Ascending aorta (tissue), 2 donors: ENCODE measurements around the gene NUTF2. TPM values are rescaled to one million over a fixed set of nuclear protein-coding genes. Genes with fewer than 3 reads are reported as not detected.

Experiments
- DNase-seq, 2 donors: peaks; one replicate each; pipeline ENCODE4 v3.0.0-alpha.2; 2019; ENCODE audit warnings: low spot score in 2 of 2
- H3K27ac ChIP-seq, 2 donors: fragments of 200-600 bp; sonication (generic); one replicate each; pipeline ENCODE4 v1.5.1; 2016 to 2017; ENCODE audit warnings: mild to moderate bottlenecking in 1 of 2
- H3K27me3 ChIP-seq: fragments of 200-600 bp; sonication (generic); one replicate; pipeline ENCODE4 v1.5.1; 2017
- H3K36me3 ChIP-seq, 2 donors: fragments of 200-600 bp; sonication (generic); one replicate each; pipeline ENCODE4 v1.5.1; 2016
- H3K4me1 ChIP-seq, 2 donors: fragments of 200-600 bp; sonication (generic); one replicate each; pipeline ENCODE4 v1.5.1; 2016 to 2017; ENCODE audit warnings: mild to moderate bottlenecking in 1 of 2
- H3K4me3 ChIP-seq, 2 donors: fragments of 200-600 bp; sonication (generic); one replicate each; pipeline ENCODE4 v1.5.1; 2016 to 2017; ENCODE audit warnings: mild to moderate bottlenecking in 1 of 2
- H3K9me3 ChIP-seq, 2 donors: fragments of 200-600 bp; sonication (generic); one replicate each; pipeline ENCODE4 v1.5.1; 2016
- CTCF ChIP-seq, 3 experiments: fragments of 200-600 bp in 2 of 3; fragments of 450-650 bp in 1 of 3; sonication (generic) in 2 of 3; IDR thresholded peaks; one replicate each; pipeline ENCODE4 v1.5.1; 2016 to 2019; ENCODE audit warnings: antibody characterized with exemption in 3 of 3, mild to moderate bottlenecking in 1 of 3, moderate library complexity in 1 of 3
- intact Hi-C: fragments of 100-400 bp; cut with DNase I; formaldehyde crosslinking; loops from one replicate; pipeline ENCODE4 v1.15.1; 2023
- total RNA-seq: library from RNA; depleted of rRNA; stranded (reverse); fragments of >200 nt; gene quantifications from one replicate; pipeline ENCODE4 v1.1.0, GENCODE V29; 2016

NUTF2 gene
- total RNA-seq, 1 donor from 2014 or later: 156 TPM

DNA sequence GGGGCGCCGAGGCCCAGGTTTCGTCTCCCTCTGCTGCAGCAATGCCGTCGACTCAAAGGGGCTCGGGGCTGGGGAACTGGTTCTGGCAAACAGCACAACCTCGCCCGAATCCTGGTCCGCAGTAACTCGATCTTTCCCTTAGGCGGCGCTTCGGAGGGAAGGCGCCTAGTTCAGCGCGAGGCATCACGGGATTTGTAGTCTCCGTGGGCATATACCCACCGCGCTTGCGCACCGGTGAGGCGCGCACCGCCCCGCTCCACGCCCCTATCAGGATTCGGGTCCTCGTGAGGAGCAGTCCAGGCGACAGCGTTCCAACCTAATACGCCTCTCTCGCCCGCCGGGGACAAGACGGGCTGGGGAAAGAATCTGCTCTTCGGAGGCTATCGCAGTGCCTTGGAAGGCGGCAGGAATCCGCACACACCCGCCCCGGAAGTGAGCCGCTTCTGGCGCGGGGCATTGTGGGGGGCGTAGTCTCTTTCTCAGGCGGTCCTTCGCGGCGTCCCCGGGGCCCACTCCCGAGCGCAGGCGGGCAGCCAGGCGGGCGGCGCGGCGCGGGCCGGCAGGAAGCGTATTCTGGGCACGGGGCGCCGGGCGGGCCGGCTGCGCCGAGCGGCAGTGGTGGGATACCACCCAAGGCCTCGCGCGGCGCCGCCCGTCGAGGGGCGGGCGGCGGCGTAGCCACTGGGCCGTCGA, 4.8 kb upstream of the NUTF2 start, which contains the start of gene THAP11:
Gene THAP11 (plus strand): TSS at position 505 of the 693 bp plus-strand sequence. CDS start 235 bp downstream, outside the sequence.
- H3K4me3 ChIP-seq: peak within 1 kb of the TSS; percentile 86 to 96
- intact Hi-C loops: loop anchor here (1.0 to 10.0 kb wide), 4 partner anchors 21 to 1493 kb away; partner anchors contain the start of genes COG8, FHOD1, NIP7 and PDF

DNA sequence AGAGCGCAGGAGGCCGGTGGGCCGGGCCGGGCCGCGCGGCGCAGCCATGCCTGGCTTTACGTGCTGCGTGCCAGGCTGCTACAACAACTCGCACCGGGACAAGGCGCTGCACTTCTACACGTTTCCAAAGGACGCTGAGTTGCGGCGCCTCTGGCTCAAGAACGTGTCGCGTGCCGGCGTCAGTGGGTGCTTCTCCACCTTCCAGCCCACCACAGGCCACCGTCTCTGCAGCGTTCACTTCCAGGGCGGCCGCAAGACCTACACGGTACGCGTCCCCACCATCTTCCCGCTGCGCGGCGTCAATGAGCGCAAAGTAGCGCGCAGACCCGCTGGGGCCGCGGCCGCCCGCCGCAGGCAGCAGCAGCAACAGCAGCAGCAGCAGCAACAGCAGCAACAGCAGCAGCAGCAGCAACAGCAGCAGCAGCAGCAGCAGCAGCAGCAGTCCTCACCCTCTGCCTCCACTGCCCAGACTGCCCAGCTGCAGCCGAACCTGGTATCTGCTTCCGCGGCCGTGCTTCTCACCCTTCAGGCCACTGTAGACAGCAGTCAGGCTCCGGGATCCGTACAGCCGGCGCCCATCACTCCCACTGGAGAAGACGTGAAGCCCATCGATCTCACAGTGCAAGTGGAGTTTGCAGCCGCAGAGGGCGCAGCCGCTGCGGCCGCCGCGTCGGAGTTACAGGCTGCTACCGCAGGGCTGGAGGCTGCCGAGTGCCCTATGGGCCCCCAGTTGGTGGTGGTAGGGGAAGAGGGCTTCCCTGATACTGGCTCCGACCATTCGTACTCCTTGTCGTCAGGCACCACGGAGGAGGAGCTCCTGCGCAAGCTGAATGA, 4.0 kb upstream of the NUTF2 start:
- intact Hi-C loops: loop anchor here (1.0 to 10.0 kb wide), 4 partner anchors 21 to 1492 kb away; partner anchors contain the start of genes COG8, FHOD1, NIP7 and PDF
- peak in 2 of 3 experiments; percentile 4 to 40 for TF ChIP-seq CTCF (IDR thresholded peaks at IDR 0.05)
- H3K9me3 ChIP-seq: no peaks in the 10 kb centered on the region

More for the DNA sequence above, 4.8 kb upstream of the NUTF2 start, which contains the start of gene THAP11:
- peaks cover 30 to 31% of the 10 kb centered on the region in 2 donors for H3K4me1 ChIP-seq
- no peaks in the 10 kb centered on the region for H3K36me3 ChIP-seq
- H3K27ac ChIP-seq: peak within 1 kb of the TSS; percentile 98 to 100
- peak; percentile 88 to 94 (median 93) for TF ChIP-seq CTCF (IDR thresholded peaks at IDR 0.05)
- no peaks in the 10 kb centered on the region for H3K27me3 ChIP-seq
- no peaks in the 10 kb centered on the region for H3K9me3 ChIP-seq
- DNase-seq: peak; percentile 67 to 97

GRCh38 chr16:67843343-67843765, 3.4 kb upstream of the NUTF2 start:
- intact Hi-C loops: loop anchor here (2.0 to 10.0 kb wide), 3 partner anchors 91 to 1491 kb away; partner anchors contain the start of genes COG8, FHOD1, NIP7 and PDF
- H3K9me3 ChIP-seq: no peaks in the 10 kb centered on the region
- DNase-seq: no peak
- no peaks in the 10 kb centered on the region for H3K27me3 ChIP-seq
- peaks cover 38 to 39% of the 10 kb centered on the region in 2 donors for H3K4me1 ChIP-seq
- H3K4me3 ChIP-seq: peak overlapping the region; percentile 86 to 96
- no peaks in the 10 kb centered on the region for H3K36me3 ChIP-seq
- peak overlapping the region; percentile 98 to 100 for H3K27ac ChIP-seq
- no peak for TF ChIP-seq CTCF (IDR thresholded peaks at IDR 0.05)

More for the DNA sequence above, 4.0 kb upstream of the NUTF2 start:
- DNase-seq: peak in 1 of 2 donors; percentile 81
- no peaks in the 10 kb centered on the region for H3K36me3 ChIP-seq
- peak overlapping the region; percentile 98 to 100 for H3K27ac ChIP-seq
- H3K4me3 ChIP-seq: peak overlapping the region; percentile 86 to 96
- H3K4me1 ChIP-seq: peaks cover 31 to 33% of the 10 kb centered on the region in 2 donors
- no peaks in the 10 kb centered on the region for H3K27me3 ChIP-seq

- no peak for DNase-seq
- Histone ChIP-seq H3K4me3 (peak overlapping the region in 1 of 2 donors; percentile 96), H3K9me3 (no peaks in the 10 kb centered on the region), H3K27me3 (no peaks in the 10 kb centered on the region), H3K4me1 (peaks cover 42 to 45% of the 10 kb centered on the region in 2 donors), H3K27ac (peak overlapping the region; percentile 92 to 98), H3K36me3 (no peaks in the 10 kb centered on the region)
- intact Hi-C loops: loop anchor here (10.0 kb wide), 2 partner anchors 600 to 1490 kb away; partner anchors contain the start of genes COG8, FHOD1, NIP7 and PDF
- TF ChIP-seq CTCF (IDR thresholded peaks at IDR 0.05): peak in 1 of 3 experiments; percentile 23
Measured at GRCh38 chr16:67844497-67844896, 2.2 kb upstream of the NUTF2 start.
